Transverse colon (tissue), 4 donors: ENCODE data around the gene POLR2J2. TPM values are rescaled to one million over a fixed set of nuclear protein-coding genes. Genes with fewer than 3 reads are reported as not detected.
"Not testable (repeated sequence)": the region's sequence is repeated elsewhere in the genome, so short reads cannot be mapped to it uniquely, and the experiment has no call there.

Experiments
- DNase-seq: peaks from one replicate; pipeline ENCODE4 v3.0.0-alpha.2; 2019
- H3K27ac ChIP-seq, 4 donors: fragments of 200-600 bp; sonication (generic); 2 replicates each; pipeline ENCODE4 v1.5.1; 2016 to 2018; ENCODE audit warnings: inconsistent platforms in 4 of 4
- H3K27me3 ChIP-seq: fragments of 200-600 bp; sonication (generic); 2 replicates; pipeline ENCODE4 v1.5.1; 2017; ENCODE audit warnings: inconsistent platforms
- H3K36me3 ChIP-seq, 4 donors: fragments of 200-600 bp; sonication (generic); 2 replicates each; pipeline ENCODE4 v1.5.1; 2017 to 2019; ENCODE audit warnings: inconsistent platforms in 4 of 4
- H3K4me1 ChIP-seq, 4 donors: fragments of 200-600 bp; sonication (generic); 2 replicates each; pipeline ENCODE4 v1.5.1; 2017 to 2020; ENCODE audit warnings: inconsistent platforms in 4 of 4
- H3K4me3 ChIP-seq, 4 donors: fragments of 200-600 bp; sonication (generic); 1 replicate in 1 of 4; 2 replicates in 3 of 4; pipeline versions ENCODE4 v1.5.1 to v1.6.1; 2017 to 2019; ENCODE audit warnings: inconsistent platforms in 4 of 4
- H3K9me3 ChIP-seq, 2 donors: fragments of 200-600 bp; sonication (generic); 2 replicates each; pipeline ENCODE4 v1.5.1; 2017 to 2019; ENCODE audit warnings: inconsistent platforms in 2 of 2
- WGBS, 2 donors: methylation state at CpG; one replicate each; pipeline ENCODE4 v1.1.5; 2018; ENCODE audit warnings: low coverage in 1 of 2; 5-methylcytosine and 5-hydroxymethylcytosine counted together
- in situ Hi-C, 4 donors: fragments of 200-750 bp; cut with MboI; loops; one replicate each; pipeline versions ENCODE4 v1.15.0 to v1.15.1; 2017; ENCODE audit warnings: low sequenced_read_pairs in 3 of 4, low pct_ligation_motif_present in 1 of 4, low pct_unique_long_range_greater_than_20kb in 1 of 4
- intact Hi-C: fragments of 100-400 bp; cut with DNase I; formaldehyde crosslinking; loops from one replicate; pipeline ENCODE4 v1.15.1; 2023; ENCODE audit warnings: low total_unique reads
- total RNA-seq, 4 donors: library from RNA; depleted of rRNA; stranded (reverse); fragments of >200 nt; gene quantifications; one replicate each; pipeline ENCODE4 v1.1.0, GENCODE V29; 2016

The POLR2J2 gene
- total RNA-seq, 4 donors from 2014 or later = 1.1 to 6.7 (median 5.2) TPM

GRCh38 chr7:102695033-102695552 is 23.6 kb upstream of the POLR2J2 start:
- H3K4me1 ChIP-seq, H3K27me3 ChIP-seq, H3K36me3 ChIP-seq, H3K4me3 ChIP-seq, H3K27ac ChIP-seq, DNase-seq, in situ Hi-C loops, H3K9me3 ChIP-seq, intact Hi-C loops: not testable (repeated sequence)
- WGBS, 2 donors = 14 to 20% methylated on average over 1 to 2 of the region's 3 CpGs

DNA sequence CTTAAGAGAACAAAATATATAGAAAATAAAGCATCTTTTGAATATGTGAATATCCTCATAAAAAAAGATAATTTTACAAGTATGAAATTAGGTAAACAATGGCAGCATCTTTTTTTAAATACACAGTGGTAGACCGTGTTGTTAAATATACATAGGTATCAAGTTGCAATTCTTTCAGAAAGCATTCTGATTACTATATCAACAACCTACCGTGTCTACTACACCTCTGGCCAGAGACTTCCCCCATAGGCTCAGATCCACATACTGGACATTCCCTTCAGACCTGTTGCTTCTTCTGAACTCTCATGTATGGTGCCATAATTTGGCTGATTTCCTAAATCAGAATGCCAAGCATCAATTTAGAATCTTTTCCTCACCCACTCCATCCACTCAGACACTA is 22.5 kb upstream of the POLR2J2 start:
- WGBS, 2 donors = 65 to 72% methylated on average over 2 of the region's 2 CpGs
- H3K36me3 ChIP-seq, H3K27ac ChIP-seq, H3K4me1 ChIP-seq, H3K27me3 ChIP-seq, intact Hi-C loops, H3K4me3 ChIP-seq, H3K9me3 ChIP-seq, in situ Hi-C loops, DNase-seq: not testable (repeated sequence)

DNA sequence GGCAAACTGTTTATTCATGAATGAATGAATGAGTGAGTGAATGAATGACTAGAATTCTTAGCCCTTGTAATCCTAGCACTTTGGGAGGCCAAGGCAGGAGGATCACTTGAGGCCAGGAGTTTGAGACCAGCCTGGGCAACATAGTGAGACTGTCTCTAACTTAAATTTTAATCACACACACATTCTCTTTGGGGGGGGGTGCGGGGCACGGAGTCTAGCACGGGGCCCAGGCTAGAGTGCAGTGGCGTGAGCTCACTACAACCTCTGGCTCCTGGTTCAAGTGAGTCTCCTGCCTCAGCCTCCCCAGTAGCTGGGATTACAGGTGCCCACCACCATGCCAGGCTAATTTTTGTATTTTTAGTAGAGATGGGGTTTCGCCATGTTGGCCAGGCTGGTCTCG is 19.1 kb upstream of the POLR2J2 start:
- H3K27me3 ChIP-seq, H3K4me3 ChIP-seq, in situ Hi-C loops, intact Hi-C loops, H3K9me3 ChIP-seq, H3K27ac ChIP-seq, DNase-seq, H3K36me3 ChIP-seq, H3K4me1 ChIP-seq: not testable (repeated sequence)
- WGBS, 2 donors = no CpG with 5 or more reads among the region's 6 CpGs

DNA sequence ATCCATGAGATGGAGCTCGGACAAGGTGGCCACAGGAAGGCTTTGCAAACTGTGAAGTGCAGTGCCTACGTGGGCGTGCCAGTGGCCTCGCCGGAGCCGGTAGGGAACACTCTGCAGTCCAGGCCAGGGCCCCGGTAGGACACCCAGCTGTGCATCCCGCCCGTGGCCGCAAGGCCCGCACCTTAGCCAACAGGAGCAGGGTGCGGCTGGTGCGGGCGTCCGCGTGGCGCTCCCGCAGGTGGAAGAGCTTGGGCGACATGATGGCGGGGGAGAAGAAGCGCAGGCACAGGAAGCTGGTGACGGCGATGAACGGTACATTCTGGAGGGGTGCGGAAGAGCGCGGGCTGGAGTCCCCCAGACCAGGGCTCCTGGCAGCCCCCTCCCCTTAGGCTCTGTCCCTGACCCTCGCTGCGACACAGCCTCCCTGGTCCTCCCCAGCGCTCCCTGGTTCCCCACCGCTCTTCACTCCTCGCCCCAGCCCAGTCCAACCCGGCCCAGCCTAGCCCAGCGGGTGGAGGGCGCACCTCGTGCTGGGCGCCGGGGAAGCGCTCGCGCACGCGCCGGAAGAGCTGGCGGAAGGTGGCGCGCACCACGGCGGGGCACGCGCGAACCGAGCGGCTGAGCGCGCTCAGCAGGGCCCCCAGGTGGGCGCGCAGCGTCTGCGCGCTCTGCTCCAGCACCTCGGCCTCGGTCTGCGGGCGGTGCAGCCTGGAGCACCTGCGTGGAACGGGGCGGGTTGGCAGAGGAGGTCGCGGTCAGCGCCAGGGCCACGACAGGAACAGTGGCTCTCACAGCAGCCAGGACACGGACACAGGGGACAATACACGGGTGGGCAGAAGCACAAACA is 18.2 kb upstream of the POLR2J2 start:
- DNase-seq, H3K27ac ChIP-seq, intact Hi-C loops: not testable (repeated sequence)

GRCh38 chr7:102688299-102689036 is 17.0 kb upstream of the POLR2J2 start:
- H3K4me3 ChIP-seq, H3K36me3 ChIP-seq, intact Hi-C loops, H3K4me1 ChIP-seq, H3K27ac ChIP-seq, H3K27me3 ChIP-seq, DNase-seq, in situ Hi-C loops, H3K9me3 ChIP-seq: not testable (repeated sequence)
- no CpG with 5 or more reads among the region's 37 CpGs for WGBS, 2 donors

More for the DNA sequence above, 18.2 kb upstream of the POLR2J2 start:
- WGBS, 2 donors = no CpG with 5 or more reads among the region's 74 CpGs
- peak overlapping the region in 1 of 4 donors; percentile 30 for H3K4me3 ChIP-seq
- H3K4me1 ChIP-seq, H3K9me3 ChIP-seq, in situ Hi-C loops, H3K36me3 ChIP-seq, H3K27me3 ChIP-seq: not testable (repeated sequence)

GRCh38 chr7:102682560-102682959 is 11.1 kb upstream of the POLR2J2 start:
- H3K4me1 ChIP-seq, H3K27me3 ChIP-seq, H3K27ac ChIP-seq, in situ Hi-C loops, intact Hi-C loops, H3K4me3 ChIP-seq, H3K9me3 ChIP-seq, H3K36me3 ChIP-seq, DNase-seq: not testable (repeated sequence)
- WGBS, 2 donors = no CpG with 5 or more reads among the region's 5 CpGs

DNA sequence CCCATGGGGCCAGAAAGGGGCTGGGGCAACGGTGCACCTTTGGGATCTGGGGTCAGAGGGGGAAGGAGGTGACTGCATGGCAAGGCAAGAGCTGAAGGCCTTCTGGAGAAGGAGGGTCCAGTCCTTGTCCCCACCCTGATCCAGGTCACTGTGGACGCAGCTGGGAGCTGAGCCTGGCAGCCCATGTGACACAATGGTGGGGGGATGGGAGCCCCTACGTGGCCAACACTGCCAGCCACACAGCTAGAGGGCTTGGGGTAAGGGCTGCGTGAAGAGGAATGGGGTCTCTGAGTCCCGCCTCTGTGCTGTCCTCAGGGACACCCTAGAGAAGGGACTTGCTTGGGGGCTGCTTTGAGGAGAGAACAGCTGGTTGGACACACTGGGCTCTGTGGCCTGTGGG is 9.3 kb upstream of the POLR2J2 start:
- H3K27ac ChIP-seq, intact Hi-C loops, H3K9me3 ChIP-seq, H3K4me3 ChIP-seq, H3K36me3 ChIP-seq, H3K4me1 ChIP-seq, H3K27me3 ChIP-seq, in situ Hi-C loops, DNase-seq: not testable (repeated sequence)
- WGBS, 2 donors = no CpG with 5 or more reads among the region's 5 CpGs

DNA sequence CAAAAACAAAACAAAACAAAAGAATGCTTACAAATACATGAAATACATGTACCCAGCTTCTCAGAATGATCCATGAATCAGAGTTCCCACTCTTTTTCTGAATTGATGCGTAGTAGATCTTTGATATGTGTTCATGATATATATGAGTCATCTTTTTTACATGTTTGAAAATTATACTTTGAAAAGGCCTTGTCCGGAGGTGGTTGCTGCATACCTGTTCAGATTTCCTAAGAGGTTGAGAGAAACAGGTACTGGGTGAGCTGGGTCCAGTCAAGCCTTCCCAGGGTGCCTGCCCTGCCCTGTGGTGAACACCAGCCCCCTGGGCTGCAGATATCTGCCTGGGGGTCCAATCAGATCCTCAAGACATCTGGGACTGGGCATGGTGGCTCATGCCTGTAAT is 4.1 kb upstream of the POLR2J2 start:
- H3K9me3 ChIP-seq, H3K4me3 ChIP-seq, H3K27ac ChIP-seq, H3K27me3 ChIP-seq, in situ Hi-C loops, H3K36me3 ChIP-seq, intact Hi-C loops, DNase-seq, H3K4me1 ChIP-seq: not testable (repeated sequence)
- WGBS, 2 donors = 100% methylated on average over 1 of the region's 2 CpGs; no CpG with 5 or more reads in 1 of the 2 donors

DNA sequence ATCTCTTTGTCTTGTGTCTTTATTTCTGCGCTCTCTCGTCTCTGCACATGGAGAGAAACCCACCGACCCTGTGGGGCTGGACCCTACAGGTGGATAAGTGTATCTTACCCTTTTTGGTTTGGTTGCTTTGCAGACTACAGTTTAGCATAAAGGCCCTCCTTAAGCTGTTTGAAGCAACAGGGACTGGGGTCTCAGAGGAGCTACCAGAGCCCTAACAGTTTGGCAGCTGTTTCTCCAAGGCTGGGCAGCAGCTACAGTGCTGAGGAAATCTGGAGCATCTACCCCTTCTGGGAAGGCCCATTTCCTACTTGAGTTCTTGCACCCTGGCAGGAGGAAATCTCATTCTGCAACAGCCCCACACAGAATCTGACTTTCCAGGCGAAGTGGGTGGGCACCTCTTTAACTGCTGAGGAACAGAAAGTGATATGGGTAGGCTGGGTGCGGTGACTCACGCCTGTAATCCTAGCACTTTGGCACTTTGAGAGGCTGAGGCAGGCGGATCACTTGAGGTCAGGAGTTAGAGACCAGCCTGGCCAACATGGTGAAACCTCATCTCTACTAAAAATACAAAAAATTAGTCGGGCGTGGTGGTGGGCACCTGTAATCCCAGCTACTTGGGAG is 2.1 kb upstream of the POLR2J2 start:
- DNase-seq = not testable (repeated sequence)

GRCh38 chr7:102671956-102672307 is 469 bp upstream of the POLR2J2 start:
- H3K4me1 ChIP-seq, DNase-seq, H3K36me3 ChIP-seq, intact Hi-C loops, H3K27me3 ChIP-seq, in situ Hi-C loops, H3K9me3 ChIP-seq: not testable (repeated sequence)
- H3K27ac ChIP-seq = peak overlapping the region in 1 of 4 donors; percentile 58
- peak overlapping the region in 1 of 4 donors; percentile 48 for H3K4me3 ChIP-seq
- WGBS, 2 donors = no CpG with 5 or more reads among the region's 9 CpGs

More for the DNA sequence above, 2.1 kb upstream of the POLR2J2 start:
- H3K36me3 ChIP-seq, H3K4me1 ChIP-seq, intact Hi-C loops, H3K27ac ChIP-seq, H3K4me3 ChIP-seq, H3K9me3 ChIP-seq, H3K27me3 ChIP-seq, in situ Hi-C loops: not testable (repeated sequence)
- no CpG with 5 or more reads among the region's 9 CpGs for WGBS, 2 donors
